ENCODE data around the gene B3GNT7. TPM values are rescaled to one million over a fixed set of nuclear protein-coding genes. Genes with fewer than 3 reads are reported as not detected.
"Not testable (repeated sequence)": the region's sequence is repeated elsewhere in the genome, so short reads cannot be mapped to it uniquely, and the experiment has no call there.

Gene B3GNT7
- polyA plus RNA-seq, 12 donors, result 0.26 to 16.6 (median 0.51) TPM; not detected in 1

GRCh38 chr2:231425811-231426703, 30.5 kb downstream of the B3GNT7 start:
- no peak for DNase-seq

- DNase-seq, result no peak
Measured at GRCh38 chr2:231427116-231427515, 31.6 kb downstream of the B3GNT7 start.

- no peak for DNase-seq
Measured at GRCh38 chr2:231429152-231429551, 33.6 kb downstream of the B3GNT7 start.

GRCh38 chr2:231429901-231430300, 34.4 kb downstream of the B3GNT7 start:
- no peak for DNase-seq

GRCh38 chr2:231430437-231430836, 34.9 kb downstream of the B3GNT7 start:
- DNase-seq, result not testable (repeated sequence)

- no peak for DNase-seq
Measured at GRCh38 chr2:231431606-231432005, 36.1 kb downstream of the B3GNT7 start.

GRCh38 chr2:231433990-231434389, 38.5 kb downstream of the B3GNT7 start:
- no peak for DNase-seq

- no peak for DNase-seq
Measured at GRCh38 chr2:231436957-231437356, 41.4 kb downstream of the B3GNT7 start.

GRCh38 chr2:231449503-231450054, 54.1 kb downstream of the B3GNT7 start:
- DNase-seq, result no peak

GRCh38 chr2:231450548-231450989, 55.1 kb downstream of the B3GNT7 start:
- no peak for DNase-seq

Other genes starting within 250 kb of the B3GNT7 start
- gene ARMC9, start 197.1 kb upstream of the B3GNT7 start, polyA plus RNA-seq (ENCODE audit: insufficient read length in 12 of 12), result 10 to 100 TPM in 1 of 12 donors, 1 to 10 TPM in 10, not detected in 1; 3.3 to 10.0 (median 5.5) TPM
- gene NCL, start 68.8 kb downstream of the B3GNT7 start, polyA plus RNA-seq (ENCODE audit: insufficient read length in 12 of 12), result 1,000 to 10,000 TPM in 1 of 12 donors, 100 to 1,000 TPM in 11; 292 to 1,067 (median 719) TPM
- under 1 TPM in 10 of 12 donors, not detected in 2; 0.11 to 0.32 (median 0.24) TPM for gene NMUR1, start 134.7 kb downstream of the B3GNT7 start, polyA plus RNA-seq (ENCODE audit: insufficient read length in 12 of 12)
- gene TEX44, start 197.2 kb downstream of the B3GNT7 start, polyA plus RNA-seq (ENCODE audit: insufficient read length in 12 of 12), result not detected